Measurements from ENCODE around the gene TOX4.
"Not testable (repeated sequence)": the region's sequence is repeated elsewhere in the genome, so short reads cannot be mapped to it uniquely, and the experiment has no call there.

Gene TOX4

GRCh38 chr14:21476925-21477681 lies at the start of gene TOX4, which contains the start of gene RAB2B:
TSS of gene TOX4 (plus strand) at chr14:21477195. CDS start at chr14:21477279, 84 bp downstream.
TSS of gene RAB2B (minus strand) at chr14:21476959. CDS start at chr14:21476872, 87 bp downstream.
- FAIRE-seq = peak; percentile 45

- no peak for FAIRE-seq
Measured at GRCh38 chr14:21428930-21429329, 48.1 kb upstream of the TOX4 start.

GRCh38 chr14:21431126-21431525 lies 45.9 kb upstream of the TOX4 start:
- FAIRE-seq = no peak

GRCh38 chr14:21436567-21437062 lies 40.4 kb upstream of the TOX4 start:
- FAIRE-seq = no peak

GRCh38 chr14:21437063-21437901 lies 39.7 kb upstream of the TOX4 start:
- no peak for FAIRE-seq

GRCh38 chr14:21440859-21441258 lies 36.1 kb upstream of the TOX4 start:
- FAIRE-seq = no peak

- not testable (repeated sequence) for FAIRE-seq
Measured at GRCh38 chr14:21442657-21443056, 34.3 kb upstream of the TOX4 start.

GRCh38 chr14:21449899-21450216 lies 27.1 kb upstream of the TOX4 start:
- no peak for FAIRE-seq

- FAIRE-seq = no peak
Measured at GRCh38 chr14:21454843-21455544, 22.0 kb upstream of the TOX4 start.

- FAIRE-seq = no peak
Measured at GRCh38 chr14:21455592-21455911, 21.4 kb upstream of the TOX4 start.

GRCh38 chr14:21455912-21456667 lies 20.9 kb upstream of the TOX4 start, which contains the start of gene CHD8:
TSS of gene CHD8 (minus strand) at chr14:21456123. CDS start at chr14:21431643, 24,480 bp downstream.
- FAIRE-seq = peak; percentile 97

GRCh38 chr14:21467616-21468015 lies 9.4 kb upstream of the TOX4 start:
- no peak for FAIRE-seq

GRCh38 chr14:21475767-21476522 lies 1.1 kb upstream of the TOX4 start:
- FAIRE-seq = peak; percentile 53

GRCh38 chr14:21476523-21476924 lies 471 bp upstream of the TOX4 start:
- FAIRE-seq = no peak

GRCh38 chr14:21486640-21487087 lies 9.7 kb downstream of the TOX4 start:
- FAIRE-seq = no peak

- FAIRE-seq = no peak
Measured at GRCh38 chr14:21494902-21495762, 18.1 kb downstream of the TOX4 start.

GRCh38 chr14:21496453-21496852 lies 19.5 kb downstream of the TOX4 start:
- no peak for FAIRE-seq

- FAIRE-seq = peak; percentile 86
Measured at GRCh38 chr14:21498540-21499526, 21.8 kb downstream of the TOX4 start.

- FAIRE-seq = no peak
Measured at GRCh38 chr14:21501568-21501967, 24.6 kb downstream of the TOX4 start.

Measured in islet of Langerhans (tissue), 1 donor.